B cell (primary cell): ENCODE measurements around the gene TBC1D14.

ENCODE experiments used
- CTCF ChIP-seq: fragments of 200-600 bp; IDR thresholded peaks from one replicate; pipeline ENCODE4 v1.8.0; 2022; ENCODE audit warnings: antibody characterized with exemption, mild to moderate bottlenecking
- EZH2 ChIP-seq: IDR thresholded peaks from 2 replicates; pipeline ENCODE4 v1.6.1; 2012; ENCODE audit warnings: borderline replicate concordance, low read depth, mild to moderate bottlenecking, moderate library complexity, low read length; ENCODE audit not compliant: insufficient read depth, poor library complexity, severe bottlenecking

GRCh38 chr4:7045961-7046921, 136.6 kb downstream of the TBC1D14 start:
- no peak for TF ChIP-seq EZH2
- no peak for TF ChIP-seq CTCF
